OCI-LY7 (cell line): ENCODE data around the gene SACM1L. TPM values are rescaled to one million over a fixed set of nuclear protein-coding genes. Genes with fewer than 3 reads are reported as not detected.
"Not testable (repeated sequence)": the region's sequence is repeated elsewhere in the genome, so short reads cannot be mapped to it uniquely, and the experiment has no call there.

Source experiments
- BruUV-seq: library from RNA; stranded (reverse); fragments of 400-500 nt; replicated peaks from 2 replicates; lab custom pipeline; 2021; lab: Mats Ljungman, UMichigan
- CTCF ChIA-PET: fragments of 300-600 bp; sonication (Branson Sonifier 250); formaldehyde crosslinking; loops from one replicate; lab custom pipeline; 2022; ENCODE audit warnings: antibody characterized with exemption; ENCODE audit not compliant: unreplicated experiment; lab: Charles Lee
- POLR2A ChIA-PET: fragments of 300-600 bp; sonication (Branson Sonifier 250); formaldehyde crosslinking; loops from one replicate; lab custom pipeline; 2022; ENCODE audit warnings: antibody characterized with exemption; lab: Charles Lee
- DNase-seq: peaks from one replicate; pipeline ENCODE4 v3.0.0-alpha.2; 2015; ENCODE audit warnings: low spot score
- H2AFZ ChIP-seq: fragments of 200-600 bp; sonication (generic), shearing (Covaris generic); 2 replicates; pipeline ENCODE4 v1.6.1; 2014; ENCODE audit warnings: mild to moderate bottlenecking, antibody characterized with exemption, low read length, moderate library complexity
- H3K27ac ChIP-seq: fragments of 200-600 bp; sonication (generic); 2 replicates; pipeline ENCODE4 v1.5.1; 2014; ENCODE audit warnings: mixed run types, low read depth, mild to moderate bottlenecking, moderate library complexity, low read length, inconsistent platforms; ENCODE audit not compliant: poor library complexity, severe bottlenecking
- H3K36me3 ChIP-seq: fragments of 200-600 bp; sonication (generic); 2 replicates; pipeline ENCODE4 v1.6.1; 2014; ENCODE audit warnings: mild to moderate bottlenecking, antibody characterized with exemption, low read length, moderate library complexity, mixed read lengths; ENCODE audit not compliant: insufficient read depth
- H3K4me1 ChIP-seq: fragments of 200-600 bp; sonication (generic); 2 replicates; pipeline ENCODE4 v1.5.1; 2014; ENCODE audit warnings: mild to moderate bottlenecking, low read length; ENCODE audit not compliant: insufficient read depth, poor library complexity, severe bottlenecking
- H3K4me2 ChIP-seq: fragments of 200-600 bp; sonication (generic); 2 replicates; pipeline ENCODE4 v1.6.1; 2014; ENCODE audit warnings: mild to moderate bottlenecking, low read length
- H3K4me3 ChIP-seq: fragments of 200-600 bp; sonication (generic); 2 replicates; pipeline ENCODE4 v1.5.1; 2014; ENCODE audit warnings: mild to moderate bottlenecking, low read depth, low read length; ENCODE audit not compliant: poor library complexity, severe bottlenecking
- H3K79me2 ChIP-seq: fragments of 200-600 bp; sonication (generic); 2 replicates; pipeline ENCODE4 v1.6.1; 2016; ENCODE audit warnings: low read depth, mild to moderate bottlenecking, low read length, moderate library complexity, mixed read lengths; ENCODE audit not compliant: insufficient read depth
- H3K9me2 ChIP-seq: fragments of 200-600 bp; sonication (generic); 2 replicates; pipeline ENCODE4 v1.6.1; 2016; ENCODE audit warnings: mild to moderate bottlenecking, low read length, mixed read lengths; ENCODE audit not compliant: insufficient read depth
- H3K9me3 ChIP-seq: fragments of 200-600 bp; sonication (generic); 2 replicates; pipeline ENCODE4 v1.6.1; 2014; ENCODE audit warnings: mild to moderate bottlenecking, mixed run types, low read length, mixed read lengths
- H4K20me1 ChIP-seq: fragments of 200-600 bp; sonication (generic); 2 replicates; pipeline ENCODE4 v1.6.1; 2014; ENCODE audit warnings: mild to moderate bottlenecking, antibody characterized with exemption, low read length, moderate library complexity, mixed read lengths; ENCODE audit not compliant: insufficient read depth
- CTCF ChIP-seq: fragments of 200-600 bp; sonication (generic); conservative IDR thresholded peaks from 2 replicates; pipeline ENCODE4 v1.5.1; 2014; ENCODE audit warnings: mild to moderate bottlenecking, antibody characterized with exemption, low read length, moderate library complexity, mixed read lengths
- EZH2phosphoT487 ChIP-seq: fragments of 200-600 bp; sonication (generic); IDR thresholded peaks from 2 replicates; pipeline ENCODE4 v1.6.1; 2018; ENCODE audit warnings: low read depth, borderline replicate concordance, mild to moderate bottlenecking, mixed run types, antibody characterized with exemption, low read length, moderate library complexity, mixed read lengths
- intact Hi-C: fragments of 100-400 bp; cut with micrococcal nuclease; formaldehyde crosslinking; loops from one replicate; pipeline ENCODE4 v1.10.0; 2022; ENCODE audit not compliant: unreplicated experiment
- total RNA-seq, 2 experiments: library from RNA; depleted of rRNA in 1 of 2; stranded (reverse); fragments of >200 nt in 1 of 2; shearing (Covaris generic) in 1 of 2; gene quantifications; 2 replicates each; pipeline ENCODE4 v1.2.3, GENCODE V29; 2014 to 2022

Gene SACM1L
- total RNA-seq, 2 experiments from 2014 or later, result 35.5 to 54.9 TPM

GRCh38 chr3:45693941-45694521 lies 4.8 kb downstream of the SACM1L start:
- Histone ChIP-seq H3K9me3 (no peaks in the 10 kb centered on the region), H3K27ac (peak overlapping the region; percentile 0), H3K79me2 (peaks cover 91% of the 10 kb centered on the region), H3K4me3 (no peak overlapping the region), H2AFZ (no peak overlapping the region), H4K20me1 (peaks cover 6% of the 10 kb centered on the region; the same call in 1 of the 2 replicates), H3K9me2 (no peaks in the 10 kb centered on the region), H3K4me2 (peak overlapping the region; percentile 38; the same call in 1 of the 2 replicates), H3K36me3 (peaks cover 50% of the 10 kb centered on the region), H3K4me1 (peaks cover 38% of the 10 kb centered on the region)
- no TSS peak for BruUV-seq
- TF ChIP-seq CTCF (no peak), EZH2phosphoT487 (no peak)
- POLR2A ChIA-PET, result interaction anchor here (0.6 to 2.1 kb wide), 5 partner anchors 10 to 255 kb away, joined by 3 to 12 read pairs (median 3); no protein-coding TSS in a partner anchor
- peak; percentile 14 for DNase-seq
- CTCF ChIA-PET, result no interaction called here
- intact Hi-C loops, result no loop called here

GRCh38 chr3:45695166-45695565 lies 6.0 kb downstream of the SACM1L start:
- H3K9me2 ChIP-seq, H4K20me1 ChIP-seq, H3K9me3 ChIP-seq, CTCF ChIA-PET, H3K4me3 ChIP-seq, DNase-seq, H3K27ac ChIP-seq, H2AFZ ChIP-seq, intact Hi-C loops, H3K4me2 ChIP-seq, BruUV-seq: not testable (repeated sequence)
- POLR2A ChIA-PET, result interaction anchor here (2.1 kb wide), 1 partner anchor 8 kb away, joined by 12 read pairs; no protein-coding TSS in a partner anchor
- Histone ChIP-seq H3K79me2 (peaks cover 95% of the 10 kb centered on the region), H3K36me3 (peaks cover 51% of the 10 kb centered on the region), H3K4me1 (peaks cover 38% of the 10 kb centered on the region)

GRCh38 chr3:45700570-45701073 lies 11.4 kb downstream of the SACM1L start:
- H3K4me2 ChIP-seq, result no peak overlapping the region
- TF ChIP-seq EZH2phosphoT487 (no peak), CTCF (no peak)
- H3K36me3 ChIP-seq, result peaks cover 57% of the 10 kb centered on the region
- POLR2A ChIA-PET, result interaction anchor here (2.6 kb wide), 1 partner anchor 11 kb away, joined by 11 read pairs; the partner anchor contains the start of gene SACM1L
- peaks cover 84% of the 10 kb centered on the region for H3K79me2 ChIP-seq
- no peak overlapping the region for H3K27ac ChIP-seq
- intact Hi-C loops, result no loop called here
- no peak overlapping the region for H3K4me3 ChIP-seq
- H2AFZ ChIP-seq, result no peak overlapping the region
- CTCF ChIA-PET, result no interaction called here
- no peaks in the 10 kb centered on the region for H3K9me2 ChIP-seq
- no peak for DNase-seq
- no peaks in the 10 kb centered on the region for H3K9me3 ChIP-seq
- BruUV-seq, result no TSS peak
- H4K20me1 ChIP-seq, result peaks cover 18% of the 10 kb centered on the region; the same call in 1 of the 2 replicates
- H3K4me1 ChIP-seq, result no peaks in the 10 kb centered on the region
